GM18909 (cell line): ENCODE results near the gene PSENEN.
"Not testable (repeated sequence)": the region's sequence is repeated elsewhere in the genome, so short reads cannot be mapped to it uniquely, and the experiment has no call there.

ENCODE experiments used
- ATAC-seq: cut with Tn5 transposase; IDR thresholded peaks from one replicate; pipeline ENCODE4 v1.9.1; 2021; ENCODE audit warnings: mild to moderate bottlenecking; ENCODE audit not compliant: unreplicated experiment, poor library complexity

PSENEN gene

DNA sequence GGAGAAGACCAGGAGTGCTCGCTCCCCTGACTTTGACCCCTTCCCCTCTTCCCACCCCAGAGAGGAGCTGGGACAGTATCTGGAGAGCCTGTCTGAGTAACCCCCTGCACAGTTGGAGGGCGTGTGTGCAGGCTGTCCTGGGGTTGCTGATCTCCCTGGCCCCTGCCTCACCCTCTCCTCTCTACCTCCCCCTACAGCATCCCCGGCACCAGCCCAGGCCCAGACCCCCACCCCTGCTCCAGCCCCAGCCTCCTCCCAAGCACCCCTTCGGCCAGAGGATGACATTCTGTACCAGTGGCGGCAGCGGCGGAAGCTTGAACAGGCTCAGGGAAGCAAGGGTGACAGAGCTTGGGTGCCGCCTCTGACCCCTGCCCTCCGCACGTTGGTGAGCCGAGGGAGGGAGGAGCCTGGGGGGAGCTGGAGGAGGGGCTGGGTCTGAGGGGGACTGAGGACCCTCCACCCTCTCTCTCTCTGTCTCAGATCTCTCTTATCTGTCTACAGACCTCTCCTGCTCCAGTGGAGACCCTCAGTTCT lies 21.2 kb downstream of the PSENEN start:
- ATAC-seq, result no peak

DNA sequence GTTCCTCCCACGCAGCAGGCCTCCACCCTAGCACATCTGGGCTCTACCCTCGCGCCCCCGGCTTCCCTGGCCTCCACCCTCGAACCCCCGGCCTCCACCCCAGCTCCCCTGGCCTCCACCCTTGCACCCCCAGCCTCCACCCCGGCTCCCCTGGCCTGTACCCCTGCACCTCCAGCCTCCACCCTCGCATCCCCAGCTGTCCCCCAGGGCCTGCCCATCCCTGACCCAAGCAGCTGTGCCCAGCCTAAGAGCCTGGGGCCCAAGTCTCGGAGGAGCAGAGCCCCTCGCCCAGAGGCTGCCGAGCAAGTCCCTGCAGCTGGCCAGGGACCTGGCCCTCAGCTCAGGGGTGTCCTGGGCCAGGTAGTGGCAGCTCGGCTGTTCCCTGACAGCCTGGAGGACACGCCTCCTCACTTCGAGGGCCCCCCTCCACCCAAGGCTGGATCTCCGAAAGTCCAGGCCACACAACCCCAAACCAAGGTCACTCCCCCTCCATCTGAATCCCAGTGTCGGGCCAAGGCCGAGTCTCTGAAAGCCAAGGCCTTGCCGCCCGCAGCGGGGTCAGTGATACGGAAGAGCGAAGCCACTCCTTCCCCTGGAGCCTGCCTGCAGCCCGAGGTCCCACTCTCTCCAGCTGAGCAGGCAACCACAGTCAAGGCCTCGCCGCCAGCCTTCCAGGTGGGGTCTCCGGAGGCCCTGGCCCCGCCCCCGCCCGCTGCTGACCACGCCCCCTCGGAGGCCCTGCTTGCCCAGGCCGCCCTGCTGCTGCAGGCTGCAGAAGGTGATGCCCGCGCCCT lies 22.0 kb downstream of the PSENEN start:
- ATAC-seq, result no peak

DNA sequence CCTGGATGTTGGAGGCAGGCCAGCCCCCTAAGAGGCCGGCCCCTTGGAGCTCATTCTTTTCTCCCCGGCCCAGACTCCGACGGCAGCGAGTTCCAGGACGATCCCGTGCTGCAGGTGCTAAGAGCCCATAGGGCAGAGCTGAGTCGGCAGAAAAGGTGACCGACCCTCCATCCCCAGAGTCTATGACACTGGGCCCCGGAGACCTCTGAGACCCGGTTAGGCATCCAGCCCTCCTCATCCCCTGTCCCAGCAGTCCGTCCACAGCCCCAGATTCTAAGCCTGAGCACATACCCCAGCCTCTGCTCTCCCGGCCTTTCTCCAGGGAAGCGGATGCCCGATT lies 22.6 kb downstream of the PSENEN start:
- ATAC-seq, result no peak

DNA sequence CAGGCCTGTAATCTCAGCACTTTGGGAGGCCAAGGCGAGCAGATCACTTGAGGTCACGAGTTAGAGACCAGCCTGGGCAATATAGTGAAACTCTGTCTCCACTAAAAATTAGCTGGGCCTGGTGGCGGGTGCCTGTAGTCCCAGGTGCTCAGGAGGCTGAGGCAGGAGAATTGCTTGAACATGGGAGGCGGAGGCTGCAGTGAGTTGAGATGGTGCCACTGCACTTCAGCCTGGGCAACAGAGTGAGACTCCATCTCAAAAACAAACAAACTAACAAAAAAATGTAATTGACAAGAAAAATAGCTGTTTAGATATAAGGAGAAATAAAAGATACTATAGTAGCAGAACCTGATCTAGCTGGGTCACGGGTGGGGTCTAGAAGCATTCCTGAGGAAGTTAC lies 26.9 kb downstream of the PSENEN start:
- ATAC-seq, result not testable (repeated sequence)

DNA sequence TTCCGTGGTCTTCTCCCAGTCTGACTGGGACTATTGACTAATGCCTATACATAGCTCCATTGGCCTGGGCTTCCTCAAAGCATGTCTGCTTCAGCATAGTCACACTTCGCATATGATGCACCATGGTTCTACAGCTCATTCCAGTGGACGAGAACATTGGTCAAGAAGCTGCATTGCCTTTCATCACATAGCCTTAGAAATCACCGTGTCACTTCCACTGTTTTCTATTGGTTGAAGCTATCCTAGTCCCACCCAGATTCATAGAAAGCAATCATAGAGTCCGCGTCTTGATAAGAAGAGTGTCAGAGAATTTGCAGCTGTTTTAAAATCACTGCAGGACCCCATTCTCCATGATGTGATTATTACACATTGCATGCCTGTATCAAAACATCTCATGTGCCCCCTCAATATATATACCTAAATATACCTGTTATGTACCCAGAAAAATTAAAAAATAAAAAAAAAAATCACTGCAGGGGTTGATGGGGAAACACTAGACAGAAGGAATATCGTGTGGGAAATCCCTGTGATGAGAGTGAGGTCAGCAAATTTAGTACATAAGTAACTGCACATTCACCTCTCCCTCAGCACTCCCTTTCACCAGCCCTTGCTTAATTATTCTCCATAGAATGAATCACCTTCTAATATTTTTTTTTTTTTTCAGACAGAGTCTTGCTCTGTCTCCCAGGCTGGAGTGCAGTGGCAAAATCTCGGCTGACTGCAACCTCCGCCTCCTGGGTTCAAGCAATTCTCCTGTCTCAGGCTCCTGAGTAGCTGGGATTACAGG lies 27.8 kb downstream of the PSENEN start:
- no peak for ATAC-seq

DNA sequence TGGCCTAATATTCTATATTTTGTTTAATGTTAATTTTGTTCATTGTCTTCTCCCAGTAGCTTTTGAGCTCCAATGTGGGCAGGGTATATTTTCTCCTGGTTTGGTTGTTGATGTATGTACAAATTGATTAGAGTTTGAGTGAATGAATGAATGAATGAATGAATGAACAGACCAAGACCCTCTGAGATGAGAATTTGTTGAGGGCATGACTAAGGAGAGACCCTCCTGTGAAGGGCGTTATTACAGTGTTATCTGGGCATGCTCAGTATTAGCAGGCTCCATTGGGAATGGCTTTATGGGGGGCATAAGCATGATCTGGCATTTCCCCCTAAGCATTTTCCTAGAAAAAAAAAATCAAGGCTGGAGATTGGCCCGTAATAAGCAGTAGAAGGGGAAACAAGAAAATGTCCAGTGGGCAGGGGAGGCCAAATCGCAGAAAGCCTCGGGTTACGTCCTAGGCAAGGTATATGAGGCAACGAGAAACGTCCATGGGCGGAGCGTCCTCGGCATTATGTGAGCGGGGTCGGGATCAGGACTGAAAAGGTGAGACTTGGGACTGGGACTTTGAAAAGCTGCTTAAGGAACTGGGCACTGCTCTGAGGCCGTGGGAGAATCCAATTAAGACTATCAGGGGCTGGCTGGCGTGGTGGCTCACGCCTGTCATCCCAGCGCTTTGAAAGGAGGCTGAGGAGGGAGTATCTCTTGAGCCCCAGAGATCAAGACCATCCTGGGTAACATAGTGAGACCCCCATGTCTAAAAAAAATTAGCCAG lies 29.0 kb downstream of the PSENEN start:
- ATAC-seq, result no peak

DNA sequence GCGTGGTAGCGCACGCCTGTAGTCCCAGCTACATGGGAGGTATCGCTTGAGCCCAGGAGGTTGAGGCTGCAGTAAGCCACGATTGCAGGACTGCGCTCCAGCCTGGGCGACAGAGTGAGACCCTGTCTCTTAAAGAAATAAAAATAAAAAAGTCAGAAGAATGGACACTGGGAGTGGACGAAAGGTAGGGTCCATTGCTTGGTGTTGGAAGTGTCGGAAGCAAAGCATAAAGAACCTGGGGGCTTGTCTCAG lies 29.5 kb downstream of the PSENEN start:
- ATAC-seq, result no peak

DNA sequence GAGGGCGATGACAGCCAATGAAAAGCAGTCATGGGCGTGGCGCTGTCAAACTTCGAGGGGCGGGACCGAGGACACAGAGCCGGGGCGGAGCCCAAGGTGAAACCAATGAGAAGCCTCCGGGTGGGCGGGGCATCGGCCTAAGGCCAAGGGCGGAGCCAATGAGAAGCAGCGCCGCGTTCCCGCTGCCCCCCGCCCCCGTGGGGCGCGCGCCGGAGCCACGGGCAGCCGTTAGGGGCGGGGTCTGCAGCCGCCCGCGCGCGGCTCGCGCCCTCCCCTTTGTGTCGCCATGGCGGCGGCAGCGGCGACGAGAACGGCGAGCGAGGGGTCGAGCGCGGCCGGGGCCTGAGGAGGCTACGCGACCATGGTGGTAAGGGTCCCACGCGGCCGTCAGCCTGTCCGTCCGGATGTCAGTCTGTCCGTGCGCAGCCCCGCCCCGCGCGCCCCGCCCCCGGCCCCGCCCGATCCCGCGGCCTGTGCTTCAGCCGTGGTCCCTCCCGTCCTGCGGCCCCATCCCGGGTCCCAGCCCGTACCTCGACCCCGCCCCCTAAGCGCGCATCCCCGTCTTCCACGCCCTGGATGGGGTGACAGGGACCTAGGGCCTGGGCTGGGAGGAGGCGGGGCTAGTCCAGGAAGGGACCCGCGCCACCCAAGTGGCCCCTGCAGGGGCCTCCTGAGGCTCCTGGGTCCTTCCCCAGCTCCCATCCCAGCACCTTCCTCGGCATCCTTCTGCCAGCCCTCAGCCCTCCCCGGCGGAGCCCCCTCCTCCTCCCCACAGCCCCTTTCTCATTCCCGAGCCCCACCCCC lies 30.0 kb downstream of the PSENEN start, which contains the start of gene ARHGAP33:
Gene ARHGAP33 (plus strand): TSS at position 267 of the 804 bp plus-strand sequence. CDS start 95 bp downstream, at position 362.
- ATAC-seq, result peak; percentile 88

DNA sequence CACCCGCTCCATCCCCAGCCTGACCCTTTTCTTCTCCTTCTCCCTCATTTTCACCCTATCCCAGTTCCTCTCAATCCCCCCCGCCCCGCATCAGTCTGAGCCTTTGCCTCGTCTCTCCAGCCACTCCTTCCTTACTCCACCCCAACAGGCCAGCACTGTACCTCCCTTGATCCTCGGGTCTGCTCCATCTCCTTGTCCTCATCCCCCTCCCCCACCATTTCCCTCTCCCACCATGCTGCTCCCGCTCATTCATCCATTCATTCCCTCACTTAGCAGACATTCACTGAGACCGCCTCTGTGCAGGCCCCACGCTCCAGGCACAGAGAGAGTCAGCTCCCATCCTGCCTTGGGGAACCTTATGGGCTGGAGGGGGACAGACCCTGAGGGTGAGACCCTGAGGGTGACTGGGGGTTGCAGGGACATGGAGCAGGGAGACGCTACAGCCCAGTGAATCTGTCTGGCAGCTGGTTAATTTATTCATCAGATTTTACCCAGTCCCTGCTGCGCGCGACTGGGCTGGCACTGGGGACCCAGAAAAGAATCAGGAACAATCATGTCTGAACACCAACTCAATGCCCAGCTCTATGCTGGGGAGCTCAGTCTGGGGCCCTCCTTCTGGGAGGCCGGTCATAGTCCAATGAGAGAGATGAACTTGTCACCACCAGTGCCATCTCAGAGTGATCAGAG lies 30.8 kb downstream of the PSENEN start:
- no peak for ATAC-seq

DNA sequence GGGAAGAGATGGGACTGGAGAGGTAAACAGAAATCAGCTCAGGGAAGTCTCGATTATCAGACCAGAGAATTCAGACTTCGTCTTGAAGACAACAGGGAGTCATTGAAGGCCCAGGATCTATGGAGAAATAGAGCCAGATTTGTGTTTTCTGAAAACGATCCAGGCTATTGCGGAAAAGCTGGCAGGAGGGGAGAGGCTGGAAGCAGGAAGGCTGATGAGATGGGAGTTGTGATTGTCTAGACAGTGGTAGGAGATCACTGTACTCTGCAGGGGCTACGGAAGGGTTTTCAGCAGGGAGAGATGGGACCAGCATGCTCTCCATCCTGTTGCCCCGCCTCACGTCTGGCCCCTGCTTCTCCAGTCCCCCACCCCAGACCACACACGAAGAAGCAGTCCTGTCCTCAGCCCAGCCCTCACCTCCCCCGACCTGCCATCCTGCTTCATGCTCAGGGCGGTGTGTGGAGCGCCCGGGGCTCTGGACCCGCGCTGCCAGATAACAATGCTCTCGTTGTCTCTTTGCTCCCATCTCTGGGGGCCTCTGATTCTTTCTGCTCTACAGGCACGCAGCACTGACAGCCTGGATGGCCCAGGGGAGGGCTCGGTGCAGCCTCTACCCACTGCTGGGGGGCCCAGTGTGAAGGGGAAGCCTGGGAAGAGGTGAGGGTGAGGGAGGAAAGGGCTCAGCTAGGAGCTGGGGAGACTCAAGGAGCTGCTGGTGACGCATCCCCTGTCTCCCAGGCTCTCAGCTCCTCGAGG lies 31.8 kb downstream of the PSENEN start:
- no peak for ATAC-seq

DNA sequence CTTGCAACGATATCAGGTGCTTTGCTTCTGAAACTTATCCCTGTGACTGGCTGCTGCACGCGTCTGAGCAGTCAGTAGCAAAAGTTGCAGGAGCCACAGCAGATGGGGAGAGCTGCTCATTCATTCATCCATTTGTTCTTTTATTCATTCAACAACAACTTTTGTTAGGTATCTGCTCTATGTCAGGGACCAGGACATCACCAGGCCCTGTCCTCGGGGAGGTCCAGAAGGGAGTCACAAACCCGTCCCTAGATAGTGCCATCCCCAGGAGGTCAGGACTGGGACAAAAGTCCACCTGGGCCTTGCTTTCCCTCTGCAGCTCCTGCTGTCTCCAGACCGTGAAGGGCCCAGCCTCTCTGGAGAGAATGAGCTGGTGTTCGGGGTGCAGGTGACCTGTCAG lies 32.5 kb downstream of the PSENEN start:
- no peak for ATAC-seq

DNA sequence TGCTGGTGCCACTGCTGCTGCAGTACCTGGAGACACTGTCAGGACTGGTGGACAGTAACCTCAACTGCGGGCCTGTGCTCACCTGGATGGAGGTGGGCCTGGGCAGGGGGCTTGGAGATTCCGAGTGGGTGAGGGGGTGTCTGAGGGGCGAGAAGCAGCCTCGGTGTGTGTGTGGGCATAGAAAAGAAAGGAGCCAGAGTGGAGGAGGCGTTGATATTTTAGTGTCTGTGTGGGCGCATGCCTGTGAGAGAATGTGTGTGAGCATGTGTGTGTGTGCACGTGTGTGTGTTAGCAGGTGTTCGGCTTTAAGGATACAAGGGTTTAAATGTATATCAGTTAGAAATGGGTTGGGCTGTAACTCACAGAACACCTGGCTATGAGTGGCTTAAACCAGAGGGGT lies 33.6 kb downstream of the PSENEN start:
- ATAC-seq, result no peak

DNA sequence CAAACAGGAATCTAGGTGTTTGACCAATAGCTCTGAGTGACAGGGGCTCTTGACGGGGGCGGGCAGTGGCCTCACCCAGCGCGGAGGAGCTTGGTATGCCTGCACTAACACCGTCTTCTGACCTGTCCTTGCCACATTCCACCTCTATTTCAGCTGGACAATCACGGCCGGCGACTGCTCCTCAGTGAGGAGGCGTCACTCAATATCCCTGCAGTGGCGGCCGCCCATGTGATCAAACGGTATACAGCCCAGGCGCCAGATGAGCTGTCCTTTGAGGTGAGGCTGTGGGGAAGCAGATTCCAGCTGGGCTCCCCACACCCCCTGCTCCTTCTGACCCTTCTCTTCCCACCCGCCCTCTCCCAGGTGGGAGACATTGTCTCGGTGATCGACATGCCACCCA lies 34.6 kb downstream of the PSENEN start:
- no peak for ATAC-seq

DNA sequence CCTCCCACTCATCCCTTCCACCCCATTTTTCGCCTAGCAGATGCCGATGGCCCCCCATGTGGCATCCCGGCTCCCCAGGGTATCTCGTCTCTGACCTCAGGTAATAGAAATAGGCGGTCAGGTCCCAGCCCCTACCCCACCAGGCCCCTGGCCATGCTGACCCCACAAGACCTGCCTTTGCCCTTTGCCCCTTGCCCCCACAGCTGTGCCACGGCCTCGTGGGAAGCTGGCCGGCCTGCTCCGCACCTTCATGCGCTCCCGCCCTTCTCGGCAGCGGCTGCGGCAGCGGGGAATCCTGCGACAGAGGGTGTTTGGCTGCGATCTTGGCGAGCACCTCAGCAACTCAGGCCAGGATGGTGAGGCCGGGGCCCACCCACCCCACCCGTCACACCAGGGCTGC lies 35.3 kb downstream of the PSENEN start:
- no peak for ATAC-seq

DNA sequence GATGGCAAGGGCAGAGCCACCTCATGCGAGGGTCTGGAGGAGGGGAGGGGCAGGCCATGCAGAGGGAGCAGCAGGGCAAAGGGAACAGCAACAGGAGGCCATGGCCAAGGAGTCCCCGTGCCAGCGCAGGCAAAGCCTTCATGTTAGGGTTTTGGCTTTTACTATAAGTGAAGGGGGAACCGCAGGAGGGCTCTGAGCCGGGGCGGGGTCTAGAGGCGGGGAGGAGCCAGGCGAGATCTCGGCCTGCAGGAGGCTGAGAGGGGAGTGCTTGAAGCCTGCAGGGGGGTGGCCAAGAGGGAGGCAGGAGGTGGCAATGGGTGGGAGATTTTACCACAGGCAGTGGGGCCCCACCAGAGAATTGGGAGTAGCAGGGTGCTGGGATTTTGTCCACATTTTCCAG lies 36.2 kb downstream of the PSENEN start:
- ATAC-seq, result no peak

DNA sequence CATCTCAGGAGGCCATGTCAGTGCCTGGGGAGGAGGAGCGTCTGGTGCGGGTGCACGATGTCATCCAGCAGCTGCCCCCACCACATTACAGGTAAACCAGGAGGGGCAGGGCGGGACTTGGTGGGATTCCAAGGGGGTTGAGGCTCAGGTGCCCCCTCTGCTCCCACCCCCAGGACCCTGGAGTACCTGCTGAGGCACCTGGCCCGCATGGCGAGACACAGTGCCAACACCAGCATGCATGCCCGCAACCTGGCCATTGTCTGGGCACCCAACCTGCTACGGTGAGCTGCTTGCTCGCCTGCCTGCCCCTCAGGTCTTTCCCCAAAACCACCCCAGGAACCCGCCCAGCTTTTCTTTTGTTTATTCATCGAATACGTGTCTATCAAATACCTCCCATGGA lies 37.1 kb downstream of the PSENEN start:
- ATAC-seq, result no peak

DNA sequence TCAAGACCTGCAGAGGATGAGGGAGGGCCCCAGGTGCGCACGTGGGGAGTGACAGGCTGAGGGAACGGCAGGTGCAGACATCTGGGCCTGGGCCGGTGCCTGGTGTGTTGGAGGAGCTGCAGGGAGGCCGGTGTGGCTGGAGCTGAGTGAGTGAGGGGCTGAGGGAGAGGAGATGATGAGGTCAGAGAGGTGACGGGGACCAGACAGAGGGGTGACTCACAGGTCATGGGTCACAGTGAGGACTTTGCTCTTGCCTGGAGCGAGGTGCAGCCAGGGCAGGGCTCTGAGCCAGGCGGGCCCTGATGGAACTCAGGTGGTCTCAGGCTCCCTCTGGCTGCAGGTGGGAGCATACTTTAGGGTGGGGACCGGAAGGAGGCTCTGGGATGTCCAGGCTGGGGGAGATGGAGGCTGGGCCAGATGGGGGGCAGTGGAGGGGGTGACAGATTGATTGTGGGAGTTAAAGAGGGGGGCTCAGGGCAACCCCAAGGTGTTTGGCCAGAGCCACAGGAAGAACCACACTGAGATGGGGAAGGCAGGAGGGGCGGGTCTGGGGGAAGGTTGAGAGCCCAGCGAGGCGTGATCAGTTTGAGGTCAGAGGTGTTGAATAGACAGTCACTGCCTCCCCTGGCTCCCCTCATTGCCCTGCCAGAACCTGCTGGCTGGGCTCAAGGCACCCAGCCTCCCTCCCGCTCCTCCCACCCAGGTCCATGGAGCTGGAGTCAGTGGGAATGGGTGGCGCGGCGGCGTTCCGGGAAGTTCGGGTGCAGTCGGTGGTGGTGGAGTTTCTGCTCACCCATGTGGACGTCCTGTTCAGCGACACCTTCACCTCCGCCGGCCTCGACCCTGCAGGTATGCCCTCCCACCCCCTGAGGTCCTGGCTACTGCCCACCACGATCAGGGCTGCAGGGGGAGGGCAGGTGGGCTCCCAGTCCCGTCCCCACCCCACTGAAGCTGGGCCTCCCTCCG lies 38.3 kb downstream of the PSENEN start:
- ATAC-seq, result no peak
